HEK293T (cell line): ENCODE results near the gene CSTB.

Experiments
- CTCF ChIA-PET: fragments of 350-600 bp; formaldehyde crosslinking; extraction: SDS; loops from one replicate; lab custom pipeline; 2021; ENCODE audit warnings: antibody characterized with exemption, inconsistent platforms; lab: Yijun Ruan, JAX
- POLR2A ChIA-PET: fragments of 350-600 bp; formaldehyde crosslinking; extraction: SDS; loops from one replicate; lab custom pipeline; 2020; ENCODE audit warnings: antibody characterized with exemption, inconsistent platforms; lab: Yijun Ruan, JAX
- DNase-seq: peaks from one replicate; pipeline ENCODE4 v3.0.0; 2012; ENCODE audit warnings: mixed read lengths; ENCODE audit errors: extremely low spot score
- ARNT ChIP-seq: fragments of 450-650 bp; IDR thresholded peaks from 2 replicates; pipeline ENCODE4 v1.6.1; 2017; ENCODE audit warnings: mild to moderate bottlenecking
- BHLHE40 ChIP-seq: fragments of 450-650 bp; IDR thresholded peaks from 2 replicates; pipeline ENCODE4 v1.6.1; 2016; ENCODE audit warnings: mild to moderate bottlenecking, moderate library complexity, borderline replicate concordance
- CTBP1 ChIP-seq: fragments of 450-650 bp; IDR thresholded peaks from 2 replicates; pipeline ENCODE4 v1.6.1; 2016; ENCODE audit warnings: borderline replicate concordance
- ELF4 ChIP-seq: fragments of 450-650 bp; IDR thresholded peaks from 2 replicates; pipeline ENCODE4 v1.6.1; 2017; ENCODE audit warnings: antibody characterized with exemption
- FOXA1 ChIP-seq: fragments of 450-650 bp; IDR thresholded peaks from 2 replicates; pipeline ENCODE4 v1.6.1; 2016; ENCODE audit warnings: mild to moderate bottlenecking
- FOXK2 ChIP-seq: fragments of 450-650 bp; IDR thresholded peaks from 2 replicates; pipeline ENCODE4 v1.6.1; 2016; ENCODE audit warnings: mild to moderate bottlenecking
- FOXM1 ChIP-seq: fragments of 450-650 bp; IDR thresholded peaks from 2 replicates; pipeline ENCODE4 v1.6.1; 2017; ENCODE audit warnings: mild to moderate bottlenecking, borderline replicate concordance
- HDGF ChIP-seq: fragments of 450-650 bp; IDR thresholded peaks from 2 replicates; pipeline ENCODE4 v1.6.1; 2017; ENCODE audit warnings: antibody characterized with exemption, borderline replicate concordance
- L3MBTL2 ChIP-seq: fragments of 450-650 bp; conservative IDR thresholded peaks from 2 replicates; pipeline ENCODE4 v1.6.1; 2016; ENCODE audit warnings: mild to moderate bottlenecking
- LEF1 ChIP-seq: fragments of 450-650 bp; IDR thresholded peaks from 2 replicates; pipeline ENCODE4 v1.6.1; 2017; ENCODE audit warnings: mild to moderate bottlenecking, borderline replicate concordance
- NFRKB ChIP-seq: fragments of 450-650 bp; IDR thresholded peaks from 2 replicates; pipeline ENCODE4 v1.6.1; 2016; ENCODE audit warnings: mild to moderate bottlenecking, moderate library complexity
- PKNOX1 ChIP-seq: fragments of 450-650 bp; IDR thresholded peaks from 2 replicates; pipeline ENCODE4 v1.6.1; 2016
- SP1 ChIP-seq: fragments of 450-650 bp; IDR thresholded peaks from 2 replicates; pipeline ENCODE4 v1.6.1; 2017
- SUZ12 ChIP-seq: fragments of 450-650 bp; IDR thresholded peaks from 2 replicates; pipeline ENCODE4 v1.6.1; 2016; ENCODE audit warnings: mild to moderate bottlenecking
- TARDBP ChIP-seq: fragments of 450-650 bp; IDR thresholded peaks from 2 replicates; pipeline ENCODE4 v1.6.1; 2016
- ZNF384 ChIP-seq: fragments of 450-650 bp; IDR thresholded peaks from 2 replicates; pipeline ENCODE4 v1.6.1; 2016

The CSTB gene

GRCh38 chr21:43744725-43745124 is 31.4 kb downstream of the CSTB start:
- no peak for DNase-seq
- POLR2A ChIA-PET: no interaction called here
- TF ChIP-seq TARDBP: no peak
- no peak for TF ChIP-seq ELF4
- TF ChIP-seq ARNT: no peak
- TF ChIP-seq FOXA1: no peak
- no peak for TF ChIP-seq CTBP1
- TF ChIP-seq FOXM1: no peak
- TF ChIP-seq LEF1: no peak
- no peak for TF ChIP-seq HDGF
- no peak for TF ChIP-seq FOXK2
- no peak for TF ChIP-seq ZNF384
- no peak for TF ChIP-seq NFRKB
- no peak for TF ChIP-seq SUZ12
- TF ChIP-seq SP1: no peak
- TF ChIP-seq PKNOX1: no peak
- TF ChIP-seq BHLHE40: no peak
- no peak for TF ChIP-seq L3MBTL2
- CTCF ChIA-PET: no interaction called here

GRCh38 chr21:43743947-43744346 is 32.2 kb downstream of the CSTB start:
- no peak for DNase-seq
- CTCF ChIA-PET: no interaction called here
- TF ChIP-seq SUZ12 (no peak), NFRKB (no peak), PKNOX1 (no peak), LEF1 (no peak), FOXA1 (no peak), HDGF (no peak), L3MBTL2 (no peak), ARNT (no peak), ZNF384 (no peak), FOXK2 (no peak), SP1 (no peak), CTBP1 (no peak), FOXM1 (no peak), ELF4 (no peak), TARDBP (no peak), BHLHE40 (no peak)
- POLR2A ChIA-PET: no interaction called here

- TF ChIP-seq L3MBTL2: no peak
- TF ChIP-seq HDGF: no peak
- no peak for TF ChIP-seq ARNT
- no peak for TF ChIP-seq FOXA1
- TF ChIP-seq SP1: no peak
- TF ChIP-seq SUZ12: no peak
- TF ChIP-seq TARDBP: no peak
- TF ChIP-seq BHLHE40: no peak
- TF ChIP-seq FOXK2: no peak
- TF ChIP-seq ZNF384: no peak
- no peak for TF ChIP-seq CTBP1
- no peak for TF ChIP-seq NFRKB
- TF ChIP-seq LEF1: no peak
- TF ChIP-seq FOXM1: no peak
- CTCF ChIA-PET: no interaction called here
- POLR2A ChIA-PET: interaction anchor here (1.2 kb wide), 1 partner anchor 13 kb away, joined by 6 read pairs; no protein-coding TSS in a partner anchor
- DNase-seq: no peak
Measured at GRCh38 chr21:43741423-43742096, 34.5 kb downstream of the CSTB start.

GRCh38 chr21:43740497-43741156 is 35.5 kb downstream of the CSTB start:
- no peak for DNase-seq
- TF ChIP-seq L3MBTL2 (no peak), ELF4 (no peak), ARNT (no peak)
- ChIA-PET POLR2A (interaction anchor here (1.2 kb wide), 1 partner anchor 12 kb away, joined by 6 read pairs; no protein-coding TSS in a partner anchor), CTCF (no interaction called here)

GRCh38 chr21:43739621-43740435 is 36.3 kb downstream of the CSTB start:
- TF ChIP-seq HDGF (no peak), SP1 (no peak), NFRKB (no peak), PKNOX1 (no peak), L3MBTL2 (no peak), ELF4 (no peak), TARDBP (no peak), FOXM1 (no peak), BHLHE40 (no peak), FOXA1 (no peak), CTBP1 (no peak), ZNF384 (no peak), FOXK2 (no peak), SUZ12 (no peak), ARNT (no peak), LEF1 (no peak)
- DNase-seq: no peak
- ChIA-PET POLR2A (interaction anchor here (1.2 kb wide), 1 partner anchor 11 kb away, joined by 6 read pairs; no protein-coding TSS in a partner anchor), CTCF (no interaction called here)
